BE2C (cell line): ENCODE measurements around the gene TCEAL1.
"Not testable (repeated sequence)": the region's sequence is repeated elsewhere in the genome, so short reads cannot be mapped to it uniquely, and the experiment has no call there.

Experiments used
- DNase-seq: peaks from one replicate; pipeline ENCODE4 v3.0.0-alpha.2; 2020
- H3K27me3 ChIP-seq: fragments of 250-450 bp; sonication (Bioruptor Pico); 2 replicates; pipeline ENCODE4 v1.5.1; 2020; ENCODE audit warnings: mild to moderate bottlenecking
- H3K36me3 ChIP-seq: fragments of 250-450 bp; sonication (Bioruptor Pico); 2 replicates; pipeline ENCODE4 v1.5.1; 2020; ENCODE audit warnings: mild to moderate bottlenecking
- H3K4me1 ChIP-seq: fragments of 250-450 bp; sonication (Bioruptor Pico); 2 replicates; pipeline ENCODE4 v1.5.1; 2020
- H3K4me3 ChIP-seq: 2 replicates; pipeline ENCODE4 v1.5.1; 2011; ENCODE audit warnings: low read depth, low read length
- H3K9me3 ChIP-seq: fragments of 250-450 bp; sonication (Bioruptor Pico); 2 replicates; pipeline ENCODE4 v1.5.1; 2020
- CTCF ChIP-seq: IDR thresholded peaks from 2 replicates; pipeline ENCODE4 v1.5.1; 2012; ENCODE audit warnings: mild to moderate bottlenecking, low read depth, low read length

Gene TCEAL1

GRCh38 chrX:103647630-103648029, 18.9 kb downstream of the TCEAL1 start:
- Histone ChIP-seq H3K4me1 (no peaks in the 10 kb centered on the region), H3K9me3 (no peaks in the 10 kb centered on the region), H3K4me3 (no peak overlapping the region), H3K36me3 (no peaks in the 10 kb centered on the region), H3K27me3 (no peaks in the 10 kb centered on the region)
- DNase-seq, result no peak
- TF ChIP-seq CTCF, result no peak

DNA sequence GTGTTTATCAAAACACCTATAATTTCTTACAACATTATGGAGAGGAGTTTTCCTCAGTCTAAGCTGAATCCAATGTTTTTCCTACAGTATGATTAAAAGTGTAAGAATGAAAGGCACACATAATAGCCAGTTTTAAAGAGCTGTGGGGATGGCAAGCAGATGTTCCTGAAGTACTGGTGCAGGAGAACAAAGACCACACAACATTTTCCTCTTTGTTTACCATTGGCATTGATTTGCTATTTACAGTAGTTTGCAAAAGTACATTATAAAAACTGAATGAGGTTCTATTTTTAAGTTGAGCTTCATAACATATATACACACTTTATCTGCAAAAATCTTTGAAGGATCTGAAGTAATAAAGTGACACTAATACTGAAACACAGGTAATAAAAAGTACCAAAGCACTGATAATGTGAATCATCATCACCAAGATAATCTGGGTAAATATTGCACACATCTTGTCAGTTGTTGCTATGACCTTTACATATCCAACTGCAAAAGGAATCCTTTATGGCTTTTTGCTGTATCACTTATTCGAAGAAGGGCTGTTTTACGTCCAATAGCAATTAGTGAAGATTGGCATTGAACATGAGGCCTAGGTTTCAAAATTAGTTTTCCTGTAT, 22.5 kb downstream of the TCEAL1 start:
- no peak for DNase-seq
- no peaks in the 10 kb centered on the region for H3K4me1 ChIP-seq
- H3K4me3 ChIP-seq, result no peak overlapping the region
- H3K9me3 ChIP-seq, result no peaks in the 10 kb centered on the region
- H3K36me3 ChIP-seq, result no peaks in the 10 kb centered on the region
- no peak for TF ChIP-seq CTCF
- H3K27me3 ChIP-seq, result no peaks in the 10 kb centered on the region

DNA sequence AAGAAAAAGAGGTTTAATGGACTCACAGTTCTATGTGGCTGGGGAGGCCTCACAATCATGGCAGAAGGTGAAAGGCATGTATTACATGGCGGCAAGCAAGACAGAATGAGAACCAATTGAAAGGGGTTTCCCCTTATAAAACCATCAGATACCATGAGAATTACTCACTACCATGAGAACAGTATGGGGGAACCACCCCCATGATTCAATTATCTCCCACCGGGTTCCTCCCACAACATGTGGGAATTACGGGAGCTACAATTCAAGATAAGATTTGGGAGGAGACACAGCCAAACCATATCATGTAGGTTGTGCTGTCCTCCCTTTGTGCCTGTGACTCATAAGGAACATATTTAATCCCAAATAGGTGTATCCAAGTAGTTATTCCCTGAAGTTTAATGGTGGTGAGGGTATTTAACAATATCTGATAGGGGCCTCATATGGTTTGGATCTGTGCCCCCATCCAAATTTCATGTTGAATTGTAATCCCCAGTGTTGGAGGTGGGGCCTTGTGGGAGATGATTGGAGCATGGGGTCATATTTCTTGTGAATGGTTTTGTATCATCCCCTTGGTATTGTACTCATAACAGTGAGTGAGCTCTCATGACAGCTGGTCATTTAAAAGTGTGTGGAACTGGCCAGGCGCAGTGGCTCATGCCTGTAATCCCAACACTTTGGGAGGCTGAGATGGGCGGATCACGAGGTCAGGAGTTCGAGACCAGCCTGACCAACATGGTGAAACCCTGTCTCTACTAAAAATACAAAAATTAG, 26.6 kb downstream of the TCEAL1 start:
- DNase-seq, H3K27me3 ChIP-seq, H3K4me3 ChIP-seq, H3K36me3 ChIP-seq, H3K9me3 ChIP-seq, H3K4me1 ChIP-seq: not testable (repeated sequence)

DNA sequence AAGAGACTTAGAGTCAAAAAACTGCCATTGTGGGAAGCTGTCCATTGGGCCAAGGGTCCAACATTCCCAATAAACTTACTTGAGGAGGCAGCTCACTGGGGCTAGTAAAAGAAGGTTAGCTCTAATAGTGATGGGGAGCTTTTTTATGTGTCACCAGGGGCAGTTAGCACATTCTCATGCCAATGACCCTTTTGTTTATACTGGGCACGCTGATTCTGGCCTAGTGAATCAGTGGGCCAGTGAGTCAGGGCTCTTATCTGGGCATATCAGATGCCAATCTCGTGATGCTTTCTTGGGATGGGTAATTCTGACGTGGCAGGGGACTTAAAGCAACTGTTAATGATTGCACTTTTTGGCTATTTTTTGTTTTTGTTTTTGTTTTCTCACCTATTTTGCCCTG, 27.8 kb downstream of the TCEAL1 start:
- Histone ChIP-seq H3K27me3 (no peaks in the 10 kb centered on the region), H3K4me3 (no peak overlapping the region), H3K4me1 (no peaks in the 10 kb centered on the region), H3K9me3 (no peaks in the 10 kb centered on the region), H3K36me3 (no peaks in the 10 kb centered on the region)
- no peak for TF ChIP-seq CTCF
- no peak for DNase-seq

DNA sequence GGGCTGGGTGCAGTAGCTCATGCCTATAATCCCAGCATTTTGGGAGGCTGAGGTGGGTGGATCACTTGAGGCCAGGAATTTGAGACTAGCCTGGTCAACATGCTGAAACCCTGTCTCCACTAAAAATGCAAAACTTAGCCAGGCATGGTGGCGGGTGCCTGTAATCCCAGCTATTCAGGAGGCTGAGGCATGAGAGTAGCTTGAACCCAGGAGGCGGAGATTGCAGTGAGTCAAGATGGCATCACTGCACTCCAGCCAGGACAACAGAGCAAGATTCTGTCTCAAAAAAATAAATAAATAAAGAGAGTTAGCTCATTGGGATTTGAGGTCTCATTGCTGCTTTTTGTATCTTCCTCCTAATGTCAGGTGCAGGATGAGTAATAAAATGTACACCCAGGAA, 28.3 kb downstream of the TCEAL1 start:
- not testable (repeated sequence) for H3K27me3 ChIP-seq, H3K36me3 ChIP-seq, H3K4me3 ChIP-seq, H3K4me1 ChIP-seq, DNase-seq, H3K9me3 ChIP-seq

GRCh38 chrX:103658681-103659433, 30.1 kb downstream of the TCEAL1 start:
- H3K36me3 ChIP-seq, result no peaks in the 10 kb centered on the region
- no peak overlapping the region for H3K4me3 ChIP-seq
- no peak for DNase-seq
- no peak for TF ChIP-seq CTCF
- H3K9me3 ChIP-seq, result no peaks in the 10 kb centered on the region
- no peaks in the 10 kb centered on the region for H3K4me1 ChIP-seq
- H3K27me3 ChIP-seq, result no peaks in the 10 kb centered on the region

- H3K9me3 ChIP-seq, DNase-seq, H3K4me3 ChIP-seq, H3K4me1 ChIP-seq, H3K27me3 ChIP-seq, H3K36me3 ChIP-seq: not testable (repeated sequence)
These were observed 30.7 kb downstream of the TCEAL1 start for GRCh38 chrX:103659460-103659859.
